Colonic mucosa (tissue), 4 donors: Measurements from ENCODE around the gene LDAF1. TPM values are rescaled to one million over a fixed set of nuclear protein-coding genes. Genes with fewer than 3 reads are reported as not detected.

ENCODE experiments used
- DNase-seq: peaks from one replicate; pipeline ENCODE4 v3.0.0-alpha.2; 2020
- H3K27ac ChIP-seq: fragments of 200-600 bp; one replicate; pipeline ENCODE4 v1.8.0; 2021
- H3K27me3 ChIP-seq: fragments of 200-600 bp; one replicate; pipeline ENCODE4 v1.8.0; 2021
- H3K36me3 ChIP-seq: fragments of 200-600 bp; one replicate; pipeline ENCODE4 v1.8.0; 2021
- H3K4me1 ChIP-seq: fragments of 200-600 bp; one replicate; pipeline ENCODE4 v1.8.0; 2021; ENCODE audit warnings: mild to moderate bottlenecking
- H3K4me3 ChIP-seq: fragments of 200-600 bp; one replicate; pipeline ENCODE4 v1.8.0; 2021
- H3K9ac ChIP-seq, 2 donors: one replicate each; pipeline ENCODE4 v1.7.0; 2013; ENCODE audit warnings: control low read depth in 2 of 2, low read depth in 2 of 2, low read length in 2 of 2
- H3K9me3 ChIP-seq: fragments of 200-600 bp; one replicate; pipeline ENCODE4 v1.8.0; 2021
- CTCF ChIP-seq: fragments of 200-600 bp; IDR thresholded peaks from one replicate; pipeline ENCODE4 v1.8.0; 2022; ENCODE audit warnings: antibody characterized with exemption, mild to moderate bottlenecking
- intact Hi-C: fragments of 100-400 bp; cut with DNase I; formaldehyde crosslinking; loops from one replicate; pipeline ENCODE4 v1.14.1; 2022
- total RNA-seq, 2 donors: library from RNA; stranded (reverse); fragmentation: NEBNext Ultra II Directional in 1 of 2; extraction: Animal tissue kit (Norgen Biotek cat#: 25700) in 1 of 2; gene quantifications; one replicate each; pipeline ENCODE4 v1.2.1, GENCODE V29; 2021
- donor health status: healthy.
- donor health status: DM: no; HTN: no; CAD: no.
- donor health status: DM: no; HTN: no; CAD: no.

Gene LDAF1
- total RNA-seq, 2 donors from 2014 or later: 25.6 to 58.2 TPM

- no peaks in the 10 kb centered on the region for H3K36me3 ChIP-seq
- DNase-seq: no peak
- H3K4me3 ChIP-seq: no peak overlapping the region
- H3K9me3 ChIP-seq: no peaks in the 10 kb centered on the region
- no peaks in the 10 kb centered on the region for H3K27me3 ChIP-seq
- peaks cover 3% of the 10 kb centered on the region for H3K4me1 ChIP-seq
- H3K9ac ChIP-seq: no peak overlapping the region
- H3K27ac ChIP-seq: no peak overlapping the region
- intact Hi-C loops: loop anchor here (5.0 kb wide), 1 partner anchor 92 kb away; the partner anchor contains the start of gene CRYM
- TF ChIP-seq CTCF: no peak
These were observed 26.4 kb downstream of the LDAF1 start for GRCh38 chr16:21184834-21185233.

GRCh38 chr16:21185659-21186325, 27.3 kb downstream of the LDAF1 start:
- intact Hi-C loops: loop anchor here (2.0 to 5.0 kb wide), 2 partner anchors 92 to 115 kb away; partner anchors contain the start of gene CRYM
- Histone ChIP-seq H3K27me3 (no peaks in the 10 kb centered on the region), H3K36me3 (no peaks in the 10 kb centered on the region), H3K9me3 (no peaks in the 10 kb centered on the region), H3K9ac (no peak overlapping the region), H3K4me3 (no peak overlapping the region), H3K27ac (peak overlapping the region; percentile 36), H3K4me1 (peaks cover 3% of the 10 kb centered on the region)
- TF ChIP-seq CTCF: no peak
- peak; percentile 47 for DNase-seq

GRCh38 chr16:21186326-21186691, 27.8 kb downstream of the LDAF1 start:
- intact Hi-C loops: loop anchor here (2.0 to 5.0 kb wide), 2 partner anchors 91 to 114 kb away; partner anchors contain the start of gene CRYM
- Histone ChIP-seq H3K9me3 (no peaks in the 10 kb centered on the region), H3K27ac (peak overlapping the region; percentile 36), H3K4me3 (no peak overlapping the region), H3K36me3 (no peaks in the 10 kb centered on the region), H3K4me1 (peaks cover 3% of the 10 kb centered on the region), H3K9ac (no peak overlapping the region), H3K27me3 (no peaks in the 10 kb centered on the region)
- DNase-seq: no peak
- no peak for TF ChIP-seq CTCF

- Histone ChIP-seq H3K4me1 (peaks cover 3% of the 10 kb centered on the region), H3K4me3 (peak overlapping the region; percentile 23), H3K9me3 (no peaks in the 10 kb centered on the region), H3K9ac (no peak overlapping the region), H3K36me3 (no peaks in the 10 kb centered on the region), H3K27me3 (no peaks in the 10 kb centered on the region), H3K27ac (no peak overlapping the region)
- intact Hi-C loops: loop anchor here (5.0 kb wide), 1 partner anchor 88 kb away; the partner anchor contains the start of gene CRYM
- DNase-seq: no peak
- no peak for TF ChIP-seq CTCF
These were observed 30.8 kb downstream of the LDAF1 start for GRCh38 chr16:21189311-21189710.

GRCh38 chr16:21190013-21190412, 31.5 kb downstream of the LDAF1 start:
- Histone ChIP-seq H3K4me1 (peaks cover 3% of the 10 kb centered on the region), H3K9me3 (no peaks in the 10 kb centered on the region), H3K9ac (no peak overlapping the region), H3K27me3 (no peaks in the 10 kb centered on the region), H3K36me3 (no peaks in the 10 kb centered on the region), H3K27ac (no peak overlapping the region), H3K4me3 (no peak overlapping the region)
- no peak for TF ChIP-seq CTCF
- intact Hi-C loops: no loop called here
- DNase-seq: no peak
